HG02588 (cell line): ENCODE data around the gene MAGEF1.
"Not testable (repeated sequence)": the region's sequence is repeated elsewhere in the genome, so short reads cannot be mapped to it uniquely, and the experiment has no call there.

Source experiments
- ATAC-seq: cut with Tn5 transposase; IDR thresholded peaks from one replicate; pipeline ENCODE4 v1.9.1; 2021; ENCODE audit warnings: mild to moderate bottlenecking, moderate library complexity; ENCODE audit not compliant: unreplicated experiment

MAGEF1 gene

DNA sequence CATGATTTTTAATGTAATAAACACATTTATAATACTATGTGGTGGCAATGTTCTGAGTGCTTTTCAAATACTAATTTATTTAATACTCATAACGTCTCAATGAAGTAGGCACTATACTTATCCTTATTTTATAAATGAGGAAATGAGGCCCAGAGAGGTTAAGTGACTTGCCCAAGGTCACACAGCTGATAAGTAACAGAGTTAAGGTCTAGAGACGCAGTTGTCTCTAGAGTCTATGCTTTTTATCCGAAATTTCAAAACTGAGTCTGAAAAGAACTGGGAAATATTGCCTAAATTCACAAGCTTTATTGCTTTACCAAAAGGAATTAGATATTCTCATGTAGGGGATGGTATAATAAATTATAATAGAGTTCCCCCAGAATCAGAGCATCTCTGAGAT lies 31.4 kb upstream of the MAGEF1 start:
- ATAC-seq, result no peak

DNA sequence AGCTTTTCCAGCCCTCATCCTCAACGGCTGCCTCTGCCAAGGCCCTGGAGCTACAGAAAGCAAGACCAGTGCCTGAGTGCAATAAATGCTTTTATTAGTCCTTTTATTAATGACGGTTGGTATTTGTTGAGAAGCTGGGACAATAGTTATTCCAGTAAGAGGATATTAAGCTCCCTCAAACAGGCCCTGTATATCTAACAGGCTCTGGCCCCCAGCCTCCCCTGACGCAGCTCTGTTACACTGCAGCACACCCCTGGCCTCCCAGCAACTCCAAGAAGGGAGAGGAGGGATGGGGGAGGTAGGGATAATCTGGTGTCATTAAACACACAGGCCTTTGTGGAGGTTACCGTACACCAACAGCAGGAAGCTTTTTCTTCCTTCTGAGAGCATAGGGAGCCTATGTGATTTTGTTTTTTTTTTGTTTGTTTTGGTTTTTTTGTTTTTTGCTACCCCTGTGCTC lies 30.8 kb upstream of the MAGEF1 start:
- ATAC-seq, result no peak

DNA sequence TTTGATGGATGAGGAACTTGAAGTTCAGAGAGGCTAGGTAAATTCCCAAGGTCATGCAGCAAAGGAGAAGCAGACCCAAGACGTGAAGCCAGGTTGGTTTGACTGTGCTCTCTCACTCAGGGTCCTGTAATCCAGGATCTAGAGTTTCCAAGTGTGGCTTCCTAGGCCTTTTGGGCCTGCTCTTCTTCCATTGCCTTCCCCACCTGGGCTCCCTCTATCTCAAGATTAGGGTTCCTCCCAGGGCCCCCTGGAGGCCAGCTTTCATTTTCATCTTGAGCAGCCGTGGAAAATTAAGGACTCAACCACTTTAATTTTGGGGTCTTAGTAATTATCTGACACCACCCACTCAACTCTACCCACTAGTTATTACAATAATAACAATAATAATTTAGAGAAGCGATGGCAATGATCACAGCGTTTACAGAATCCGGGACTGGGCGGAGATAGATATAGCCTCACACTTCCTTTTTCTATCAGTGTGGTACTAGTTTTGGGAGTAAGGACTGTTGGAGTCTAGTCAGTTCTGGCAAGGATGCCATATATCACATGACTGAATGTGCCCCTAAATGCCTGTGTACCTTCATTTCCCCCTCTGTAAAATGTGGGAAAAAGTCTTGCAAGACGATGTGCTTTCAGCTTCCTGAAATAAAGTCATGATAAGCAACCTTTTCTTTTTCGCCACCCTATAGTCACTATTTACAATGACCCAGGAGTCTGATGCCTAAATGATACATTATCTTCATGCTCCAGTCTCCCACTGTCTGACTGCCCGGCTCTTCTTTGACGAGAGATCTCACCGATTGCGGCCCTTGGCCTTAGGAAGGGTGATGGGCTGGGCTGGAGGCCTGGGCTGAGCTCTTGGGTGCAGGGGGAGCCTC lies 30.2 kb upstream of the MAGEF1 start:
- no peak for ATAC-seq

DNA sequence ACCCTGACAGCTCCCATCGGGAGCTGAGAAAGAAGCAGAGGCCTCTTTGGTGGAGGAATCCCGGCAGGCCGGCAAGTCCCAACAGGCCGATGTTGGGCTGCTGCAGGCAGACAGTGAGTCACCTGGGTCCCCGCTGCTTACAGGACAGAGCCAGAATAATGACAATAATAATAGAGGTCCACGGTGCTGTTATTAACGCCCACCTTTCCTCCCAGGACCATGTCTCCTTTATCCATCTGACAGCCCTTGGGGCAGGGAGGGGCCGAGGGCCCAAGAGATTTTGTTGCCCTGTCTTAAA lies 29.3 kb upstream of the MAGEF1 start:
- no peak for ATAC-seq

DNA sequence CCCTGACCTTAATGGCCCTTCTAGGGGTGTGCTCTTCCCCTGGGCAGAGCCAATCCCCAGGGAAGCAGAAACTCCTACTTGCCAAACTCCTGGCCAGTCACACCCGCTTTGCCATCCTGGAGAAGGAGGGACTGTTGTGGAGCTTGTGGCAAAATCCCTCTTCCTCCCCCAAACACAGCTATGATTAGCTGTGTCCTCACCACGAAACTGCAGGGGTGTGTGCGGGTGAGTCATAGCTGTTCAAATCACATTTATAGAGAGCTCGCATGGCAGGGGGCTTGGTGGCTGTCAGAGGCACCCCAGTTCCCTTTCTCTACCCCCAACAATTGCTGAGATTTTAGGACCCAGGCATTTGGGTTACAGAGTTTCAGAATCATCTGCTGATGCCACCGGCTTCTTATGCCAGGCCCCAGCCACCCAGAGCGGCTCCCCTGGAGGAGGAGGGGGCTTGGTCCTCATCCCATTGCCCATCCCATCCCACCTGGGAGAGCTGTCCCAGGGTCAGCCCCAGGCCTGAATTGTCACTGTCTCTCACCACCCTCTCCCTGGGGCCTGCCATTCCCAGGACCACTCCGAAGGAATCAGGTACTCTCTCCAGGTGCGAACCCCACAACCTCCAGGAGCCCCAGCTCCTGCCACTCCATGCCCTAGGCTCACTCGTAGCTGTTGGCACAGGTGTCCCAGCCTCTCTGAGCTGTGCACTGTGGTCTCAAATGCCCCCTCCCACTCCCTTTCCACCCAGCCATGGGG lies 28.8 kb upstream of the MAGEF1 start:
- ATAC-seq, result no peak

DNA sequence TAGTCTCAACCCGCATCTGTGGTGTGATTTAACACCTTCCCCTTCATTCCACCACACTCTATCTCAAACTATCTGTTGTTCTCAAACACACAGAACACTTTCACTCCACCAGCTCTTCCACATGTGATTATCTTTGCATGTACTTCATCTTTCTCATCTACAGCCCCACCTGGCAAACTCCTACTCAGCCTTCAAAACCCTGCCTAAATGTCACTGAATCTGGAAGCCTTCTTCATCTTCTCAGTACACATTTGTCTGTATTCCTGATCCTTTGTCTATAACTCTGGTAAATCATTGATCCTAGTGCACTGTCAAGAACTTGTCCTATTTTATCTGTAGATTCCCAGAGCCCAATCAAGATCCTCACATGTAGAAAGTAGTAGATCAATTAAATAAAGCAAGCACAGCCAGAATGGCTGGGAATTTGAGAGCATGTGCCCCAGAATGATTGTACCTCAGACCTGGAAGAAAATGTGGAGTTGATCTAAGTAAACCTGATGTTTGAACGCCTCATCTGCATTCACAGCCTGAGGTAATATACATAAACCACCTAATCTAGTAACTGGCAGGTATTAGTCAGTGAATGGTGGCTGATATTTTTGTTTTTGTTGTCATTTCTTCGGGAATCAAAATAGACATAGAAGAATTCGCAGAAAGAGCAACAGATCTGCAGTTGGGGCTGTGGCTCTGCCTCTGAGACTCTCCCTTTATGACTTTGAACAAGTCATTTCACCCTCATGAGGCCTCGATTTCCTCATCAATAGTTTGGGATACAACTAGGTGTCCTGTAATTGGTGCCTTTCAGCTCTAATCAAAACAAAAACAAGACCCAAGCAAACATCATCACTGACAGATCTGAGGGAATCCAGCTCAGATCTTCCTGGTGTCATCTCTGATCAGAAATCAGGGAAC lies 28.0 kb upstream of the MAGEF1 start:
- ATAC-seq, result no peak

DNA sequence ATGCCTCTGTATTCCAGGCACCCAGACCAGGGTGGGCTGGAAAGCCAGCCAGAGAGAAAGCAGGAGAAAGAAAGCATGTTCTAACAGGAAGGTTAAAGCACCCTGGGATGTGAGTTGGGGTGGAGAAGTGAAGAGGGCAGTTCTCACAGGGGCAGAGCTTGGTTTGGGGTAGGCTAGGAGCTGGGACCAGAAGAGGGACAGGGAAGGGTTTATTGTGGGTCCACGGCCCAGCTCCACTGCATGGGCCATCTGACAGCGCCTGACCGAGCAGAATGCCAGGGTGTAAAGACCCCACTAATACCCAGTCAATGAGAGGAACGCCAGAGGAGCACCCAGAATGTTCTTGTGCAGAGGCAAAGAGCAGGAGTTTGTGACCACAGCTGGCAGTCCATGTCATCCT lies 27.1 kb upstream of the MAGEF1 start:
- ATAC-seq, result no peak

DNA sequence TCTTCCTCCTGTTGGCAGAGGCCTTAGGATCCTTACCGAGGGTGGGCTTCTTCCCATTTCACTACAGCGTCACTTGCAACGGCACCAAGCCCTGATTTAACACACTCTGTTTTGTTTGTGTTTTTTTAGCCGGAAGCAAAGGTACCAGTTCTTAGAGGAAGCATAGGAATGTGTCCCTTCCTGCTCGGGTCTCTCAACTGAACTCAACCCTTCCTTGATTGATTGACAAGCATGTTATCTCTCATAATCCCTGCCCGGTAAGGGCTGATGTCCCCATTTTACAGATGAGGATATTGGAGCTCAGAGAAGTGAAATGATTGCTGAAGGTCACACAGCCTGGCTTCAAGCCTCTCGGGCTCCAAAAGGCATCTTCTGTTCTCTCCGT lies 26.6 kb upstream of the MAGEF1 start:
- no peak for ATAC-seq

DNA sequence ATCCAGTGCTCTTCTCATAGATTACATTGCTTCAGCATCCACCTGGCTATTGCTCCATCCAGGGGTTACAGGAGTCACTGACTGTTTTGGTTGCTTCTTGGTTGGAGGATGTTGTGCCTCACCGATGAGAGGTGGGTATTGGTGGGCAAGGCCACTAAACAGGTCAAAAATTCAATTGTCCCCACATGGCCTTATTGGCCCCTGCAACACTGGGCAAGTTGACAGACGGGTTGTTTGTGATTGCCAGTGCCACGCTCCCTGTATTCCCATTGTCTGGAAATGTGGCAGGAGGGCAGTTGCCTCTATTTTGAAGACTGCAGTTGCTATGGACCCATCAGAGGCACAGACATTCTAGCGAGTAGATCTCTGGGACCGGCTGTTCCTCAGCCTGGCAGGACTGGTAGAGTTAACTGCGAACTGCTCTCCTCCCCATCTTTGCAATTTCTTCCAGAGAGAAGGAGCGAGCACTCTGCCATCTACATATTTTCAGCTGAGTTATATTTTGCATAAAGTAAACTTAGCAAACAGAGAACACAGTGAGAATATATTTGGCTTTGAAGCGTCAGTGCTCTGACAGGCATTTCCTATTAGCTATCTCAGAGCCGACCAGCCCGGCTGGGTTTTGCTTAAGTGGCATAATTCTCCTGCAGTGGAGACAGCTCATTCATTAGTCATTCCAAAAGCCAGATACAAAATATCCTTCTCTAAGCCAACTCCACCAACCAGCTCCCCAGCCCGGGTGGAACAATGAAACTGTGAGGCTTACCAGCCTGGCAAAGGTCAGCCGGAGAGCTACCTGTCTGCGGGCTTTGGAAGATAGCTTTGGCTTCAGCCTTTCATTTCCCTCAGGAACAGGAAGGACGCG lies 26.0 kb upstream of the MAGEF1 start:
- no peak for ATAC-seq

DNA sequence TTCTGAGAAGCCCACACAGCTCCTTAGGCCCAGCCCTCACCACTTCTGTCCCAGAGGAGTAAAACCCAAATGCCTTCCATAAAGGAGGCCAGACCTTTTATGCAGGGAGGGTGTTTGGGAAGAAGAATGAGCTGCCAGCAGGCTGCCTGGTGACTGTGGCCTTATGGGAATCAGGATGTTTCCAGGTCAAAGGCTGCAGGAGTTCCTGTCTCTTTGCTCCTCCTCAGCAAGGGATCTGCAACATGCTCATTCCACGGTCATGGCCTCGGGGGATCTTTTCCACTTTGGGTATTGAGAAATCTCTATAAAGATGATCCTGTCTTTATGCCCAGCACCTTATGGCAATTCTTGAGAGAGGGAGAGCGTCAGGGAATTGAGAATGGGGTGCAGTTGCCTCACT lies 25.2 kb upstream of the MAGEF1 start:
- no peak for ATAC-seq

DNA sequence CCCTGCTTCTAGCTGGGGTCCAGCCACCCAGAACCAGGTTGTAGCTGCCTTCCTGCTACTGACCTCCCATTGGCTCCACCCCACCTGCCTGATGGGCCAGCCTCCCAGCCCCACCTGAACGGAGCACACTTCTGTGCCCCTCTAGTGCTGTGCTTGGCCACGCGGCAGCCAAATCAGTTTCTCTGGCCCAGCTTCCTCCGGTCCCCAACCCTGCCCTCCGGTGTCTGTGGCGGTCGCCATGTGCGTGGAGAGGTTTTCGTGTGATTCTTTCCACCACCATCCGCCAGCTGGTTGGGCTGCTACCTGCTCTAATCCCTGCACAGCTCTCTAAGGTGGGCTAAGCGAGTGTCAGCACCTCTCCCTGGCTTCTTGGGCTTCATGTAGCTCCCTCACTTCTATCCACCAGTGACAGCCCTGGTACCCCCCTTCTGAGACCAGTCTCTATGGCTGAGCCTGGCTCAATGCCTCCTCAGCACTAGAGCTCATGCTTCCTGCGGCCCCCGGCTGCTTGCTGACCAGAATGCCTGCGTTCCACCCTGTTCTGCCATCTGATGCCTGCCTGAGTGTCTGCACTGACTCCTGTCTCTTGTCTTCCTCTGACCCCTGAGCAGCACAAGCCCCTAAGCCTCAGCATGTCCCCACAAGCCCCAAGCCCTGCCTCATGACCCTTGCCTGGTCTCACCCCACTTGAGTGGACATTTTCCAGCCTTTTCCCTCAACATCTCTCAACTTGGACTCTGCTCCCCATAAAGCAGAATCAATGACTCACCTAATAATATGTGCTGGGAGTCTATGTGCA lies 23.2 kb upstream of the MAGEF1 start:
- no peak for ATAC-seq

DNA sequence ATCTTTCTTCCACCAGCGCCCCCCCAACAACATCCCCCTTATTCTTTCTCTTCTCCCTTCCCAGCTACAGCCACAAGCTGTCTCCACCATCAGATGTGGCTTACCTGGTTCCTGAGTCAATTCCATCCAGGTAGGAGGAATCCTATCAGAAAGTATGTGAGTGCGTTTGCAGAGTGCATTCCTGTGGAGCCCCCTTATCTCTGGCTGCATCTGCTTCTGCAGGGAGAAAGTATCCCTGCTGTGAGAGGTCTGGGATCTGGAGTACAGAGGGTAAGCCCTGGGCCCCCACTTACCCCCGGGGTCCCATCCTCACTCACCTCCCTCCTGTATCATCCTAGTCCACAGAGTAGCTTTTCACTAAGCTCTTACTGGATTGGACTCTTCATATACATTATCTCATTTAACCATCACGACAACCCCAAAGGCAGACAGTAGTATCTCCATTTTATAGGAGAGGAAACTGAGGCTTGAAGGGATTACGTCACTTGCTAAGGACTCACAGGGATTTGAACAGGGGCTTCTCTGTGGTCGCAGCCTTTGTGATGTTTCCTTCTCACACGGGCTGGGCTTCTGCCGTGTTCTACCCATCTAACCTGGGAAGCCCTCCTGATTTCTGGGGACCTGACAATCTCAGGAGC lies 22.2 kb upstream of the MAGEF1 start:
- no peak for ATAC-seq

DNA sequence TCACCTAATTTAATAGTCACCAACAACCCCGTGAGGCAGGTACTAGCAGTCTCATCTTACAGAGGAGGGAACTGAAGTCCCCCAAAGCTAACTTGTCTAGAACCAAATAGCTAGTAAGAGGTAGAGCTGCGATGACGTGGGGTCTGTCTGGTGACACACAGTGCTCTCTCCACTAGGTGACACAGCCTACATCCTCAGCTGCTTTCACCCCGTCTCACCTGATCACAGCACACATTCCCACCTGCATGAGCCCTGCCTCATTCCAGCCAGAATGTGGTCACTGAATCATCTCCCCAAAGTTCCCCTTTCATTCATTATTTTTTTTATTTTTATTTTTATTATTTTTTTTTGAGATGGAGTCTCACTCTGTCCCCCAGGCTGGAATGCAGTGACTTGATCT lies 21.3 kb upstream of the MAGEF1 start:
- no peak for ATAC-seq

DNA sequence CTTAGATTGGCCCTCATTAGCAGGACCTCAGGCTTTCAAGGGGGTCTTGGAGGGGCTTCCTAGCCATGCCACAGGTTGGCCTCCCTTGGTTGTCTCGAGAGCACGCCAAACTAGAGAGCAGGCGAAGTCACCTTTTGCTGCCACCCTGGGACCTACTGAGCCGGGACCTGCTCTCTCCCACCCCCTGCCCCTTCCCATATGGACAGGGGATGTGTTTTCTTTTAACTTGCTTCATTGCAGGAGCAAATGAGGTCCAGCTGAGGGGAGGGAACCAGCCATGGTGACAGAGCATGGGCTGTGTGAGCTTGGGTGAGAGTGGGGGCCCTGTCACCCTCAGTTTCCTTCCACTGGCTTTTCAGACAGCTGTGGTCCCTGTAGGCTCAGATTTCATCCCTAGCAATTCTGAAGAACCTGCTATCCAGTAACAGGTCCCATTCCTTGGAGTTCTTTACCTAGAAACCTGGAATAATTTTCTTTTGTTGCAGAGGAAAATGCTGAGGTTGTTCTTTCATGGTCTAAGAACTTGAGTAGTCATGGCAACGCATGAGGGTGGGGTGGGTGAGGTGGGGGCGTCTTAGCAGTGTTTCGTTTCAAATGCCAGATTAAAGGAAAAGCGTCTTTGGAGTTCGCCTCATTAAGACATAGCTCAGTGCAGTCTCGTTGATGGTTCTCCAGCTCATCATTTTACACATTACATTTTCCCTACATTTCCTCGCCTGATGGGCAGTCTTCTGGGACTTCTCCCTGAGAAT lies 20.1 kb upstream of the MAGEF1 start:
- no peak for ATAC-seq

DNA sequence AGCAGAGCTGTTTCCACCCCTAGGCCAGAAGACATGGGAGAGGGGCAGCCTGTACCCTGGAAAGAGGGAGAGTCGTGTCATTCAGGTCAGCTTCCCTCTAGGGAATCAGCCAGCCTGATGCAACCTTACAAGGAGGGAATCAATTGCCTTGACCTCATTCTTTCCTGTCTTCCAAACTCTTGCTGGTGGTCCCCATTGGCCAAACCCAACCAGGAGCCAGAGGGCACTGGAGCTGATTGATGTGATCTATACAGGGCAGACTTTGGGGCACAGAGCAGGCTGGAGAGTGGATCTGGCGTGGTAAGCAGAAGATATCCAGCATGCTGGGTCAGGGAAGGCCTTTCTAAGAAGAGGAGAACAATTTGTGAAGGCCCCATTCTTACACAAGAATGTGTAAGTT lies 19.1 kb upstream of the MAGEF1 start:
- no peak for ATAC-seq

DNA sequence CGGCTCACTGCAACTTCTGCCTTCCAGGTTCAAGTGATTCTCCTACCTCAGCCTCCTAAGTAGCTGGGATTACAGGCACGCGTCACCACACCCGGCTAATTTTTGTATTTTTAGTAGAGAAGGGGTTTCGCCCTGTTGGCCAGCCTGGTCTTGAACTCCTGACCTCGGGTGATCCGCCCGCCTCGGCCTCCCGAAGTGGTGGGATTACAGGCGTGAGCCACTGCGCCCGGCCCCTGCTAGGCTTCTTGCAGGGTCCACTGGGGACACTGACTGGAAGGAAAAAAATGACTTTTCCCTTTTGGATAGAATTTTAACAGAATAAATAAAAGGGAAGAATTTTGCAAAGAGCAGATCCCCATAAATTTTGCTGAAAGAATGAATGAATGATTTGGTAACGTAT lies 17.3 kb upstream of the MAGEF1 start:
- not testable (repeated sequence) for ATAC-seq

DNA sequence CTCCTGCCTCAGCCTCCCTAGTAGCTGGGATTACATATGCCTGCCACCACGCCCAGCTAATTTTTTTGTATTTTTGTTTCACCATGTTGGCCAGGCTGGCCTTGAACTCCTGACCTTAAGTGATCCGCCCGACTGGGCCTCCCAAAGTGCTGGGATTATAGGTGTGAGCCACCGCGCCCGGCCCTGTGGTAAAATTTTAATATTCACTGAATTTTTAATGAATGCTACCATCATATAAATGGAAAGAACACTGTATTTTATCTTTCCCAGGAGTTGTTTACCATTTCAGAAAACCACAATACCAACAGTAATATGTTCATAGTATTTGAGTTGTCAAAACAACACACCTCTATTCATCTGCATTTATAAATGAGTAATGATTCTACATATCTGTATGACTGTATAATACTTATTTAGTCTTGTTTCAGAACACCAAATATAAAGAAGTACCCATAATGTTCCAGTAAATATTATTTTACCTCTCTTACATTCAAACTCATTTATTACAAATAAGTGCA lies 16.2 kb upstream of the MAGEF1 start:
- ATAC-seq, result no peak

DNA sequence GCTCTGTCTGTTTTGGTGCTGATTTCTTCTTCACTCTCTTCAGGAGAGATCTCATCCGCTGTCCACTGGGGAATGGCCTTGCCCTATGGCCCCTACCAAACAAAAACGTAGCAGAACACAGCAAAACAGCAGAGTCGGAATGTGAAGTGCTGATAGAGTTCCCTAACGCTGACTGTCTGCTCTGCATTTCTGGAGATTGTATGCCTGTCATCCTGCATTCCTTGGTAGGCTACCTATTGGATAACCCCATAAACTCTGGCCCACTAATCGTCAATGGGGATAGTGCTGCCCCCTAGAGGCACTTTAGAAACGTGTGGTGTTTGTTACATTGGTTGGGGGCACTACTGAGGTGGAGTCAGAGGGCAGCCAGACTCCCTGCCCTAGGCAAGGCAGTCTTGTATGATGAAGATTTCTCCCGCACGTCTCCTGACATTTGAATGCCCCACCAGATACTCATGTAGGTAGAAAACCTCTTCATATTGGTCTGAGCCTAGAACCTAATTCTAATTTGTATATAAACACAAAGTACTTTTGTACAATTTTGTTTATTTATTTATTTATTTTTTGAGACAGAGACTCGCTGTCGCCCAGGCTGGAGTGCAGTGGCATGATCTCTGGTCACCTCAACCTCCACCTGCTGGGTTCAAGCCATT lies 15.6 kb upstream of the MAGEF1 start:
- ATAC-seq, result no peak
